Prostate gland (tissue), 2 donors: ENCODE measurements around the gene TEX55. TPM values are rescaled to one million over a fixed set of nuclear protein-coding genes. Genes with fewer than 3 reads are reported as not detected.

ENCODE experiments used
- DNase-seq: peaks from one replicate; pipeline ENCODE4 v3.0.0-alpha.2; 2019; ENCODE audit warnings: low spot score
- H3K27ac ChIP-seq, 2 donors: fragments of 200-600 bp; sonication (generic); 2 replicates each; pipeline ENCODE4 v1.5.1; 2017 to 2019
- H3K27me3 ChIP-seq: fragments of 200-600 bp; sonication (generic); replicated peaks from 2 replicates; pipeline ENCODE4 v1.5.1; 2019; ENCODE audit not compliant: insufficient read depth
- H3K36me3 ChIP-seq, 2 donors: fragments of 200-600 bp; sonication (generic); 1 replicate in 1 of 2; 2 replicates in 1 of 2; pipeline versions ENCODE4 v1.5.1 to v1.8.1; 2017 to 2019
- H3K4me1 ChIP-seq: fragments of 200-600 bp; sonication (generic); replicated peaks from 2 replicates; pipeline ENCODE4 v1.5.1; 2019
- H3K4me3 ChIP-seq, 2 donors: fragments of 200-600 bp; sonication (generic); 2 replicates each; pipeline ENCODE4 v1.5.1; 2017 to 2019
- H3K9me3 ChIP-seq: fragments of 200-600 bp; sonication (generic); 2 replicates; pipeline ENCODE4 v1.5.1; 2017
- CTCF ChIP-seq, 4 experiments: fragments of 200-600 bp in 2 of 4; fragments of 450-650 bp in 2 of 4; sonication (generic) in 2 of 4; IDR thresholded peaks; 1 replicate in 3 of 4; 2 replicates in 1 of 4; pipeline ENCODE4 v1.5.1; 2016 to 2019; ENCODE audit warnings: antibody characterized with exemption in 4 of 4, mild to moderate bottlenecking in 2 of 4, moderate library complexity in 2 of 4
- POLR2A ChIP-seq: fragments of 450-650 bp; IDR thresholded peaks from one replicate; pipeline ENCODE4 v1.6.1; 2016; ENCODE audit warnings: antibody characterized with exemption, mild to moderate bottlenecking
- POLR2AphosphoS5 ChIP-seq: sonication (generic); formaldehyde crosslinking; IDR thresholded peaks from one replicate; pipeline ENCODE4 v1.6.1; 2017; ENCODE audit warnings: antibody characterized with exemption
- WGBS: methylation state at CpG from one replicate; pipeline ENCODE4 v1.1.5; 2018; 5-methylcytosine and 5-hydroxymethylcytosine counted together
- intact Hi-C: fragments of 100-400 bp; cut with DNase I; formaldehyde crosslinking; loops from one replicate; pipeline ENCODE4 v1.14.2; 2022
- total RNA-seq, 2 donors: library from RNA; depleted of rRNA; stranded (reverse); fragments of >200 nt; gene quantifications; one replicate each; pipeline ENCODE4 v1.1.0, GENCODE V29; 2016

The TEX55 gene
- total RNA-seq, 2 donors from 2014 or later: 6.6 TPM; not detected in 1

DNA sequence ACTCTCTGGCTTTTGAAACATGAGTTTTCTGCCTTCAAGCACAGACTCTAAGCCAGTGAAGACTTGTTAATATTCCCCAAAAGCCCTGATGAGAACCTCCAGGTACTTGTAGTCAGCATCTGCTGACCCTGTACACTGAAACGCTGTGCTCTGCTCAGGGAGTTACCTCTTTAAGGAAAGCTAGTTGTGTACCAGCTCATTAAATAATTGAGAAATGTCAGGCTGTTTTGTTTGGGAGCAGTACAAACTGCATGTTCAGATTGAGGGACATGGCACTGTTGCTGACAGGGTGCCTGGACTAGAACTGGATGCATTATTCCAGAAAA is 49.1 kb downstream of the TEX55 start:
- TF ChIP-seq POLR2A (no peak), POLR2AphosphoS5 (no peak), CTCF (IDR thresholded peaks at IDR 0.05) (no peak)
- Histone ChIP-seq H3K27me3 (no peaks in the 10 kb centered on the region), H3K27ac (no peak overlapping the region)

DNA sequence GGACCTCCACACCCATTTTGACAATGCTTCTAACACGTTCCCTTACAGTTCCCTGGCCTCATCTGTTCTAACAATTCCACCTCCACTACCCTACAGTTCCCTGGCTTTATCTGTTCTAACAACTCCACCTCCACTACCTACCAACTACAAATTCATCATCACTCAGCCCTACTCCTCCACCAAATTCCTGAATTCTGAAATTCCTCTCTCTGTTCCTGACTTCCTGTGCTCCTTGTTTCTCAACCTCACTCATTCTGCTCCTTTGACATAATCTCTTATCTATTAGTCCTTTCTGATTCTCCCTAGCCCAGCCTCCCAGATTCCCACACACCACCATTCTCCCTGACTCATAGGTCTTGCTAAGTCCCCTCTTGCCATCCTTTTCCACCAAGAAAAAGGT is 49.9 kb downstream of the TEX55 start:
- 96% methylated on average over 1 of the region's 1 CpG for WGBS

More for the DNA sequence above, 49.1 kb downstream of the TEX55 start:
- no peaks in the 10 kb centered on the region for H3K36me3 ChIP-seq
- intact Hi-C loops: no loop called here
- H3K9me3 ChIP-seq: no peaks in the 10 kb centered on the region
- no peaks in the 10 kb centered on the region for H3K4me1 ChIP-seq
- no peak overlapping the region for H3K4me3 ChIP-seq
- 16% methylated on average over 1 of the region's 1 CpG for WGBS
- no peak for DNase-seq

More for the DNA sequence above, 49.9 kb downstream of the TEX55 start:
- H3K36me3 ChIP-seq: no peaks in the 10 kb centered on the region
- DNase-seq: no peak
- intact Hi-C loops: no loop called here
- H3K4me3 ChIP-seq: no peak overlapping the region
- no peaks in the 10 kb centered on the region for H3K27me3 ChIP-seq
- no peaks in the 10 kb centered on the region for H3K4me1 ChIP-seq
- TF ChIP-seq POLR2AphosphoS5 (no peak), CTCF (IDR thresholded peaks at IDR 0.05) (no peak)
- no peaks in the 10 kb centered on the region for H3K9me3 ChIP-seq
- no peak overlapping the region for H3K27ac ChIP-seq

Other genes with a start within 250 kb of the TEX55 start
- 10 to 100 TPM in 1 of 2 donors, under 1 TPM in 1; 0.46 to 30.9 TPM for gene IGSF11, start 111.3 kb upstream of the TEX55 start, total RNA-seq
- gene UPK1B, start 27.4 kb downstream of the TEX55 start, total RNA-seq: not detected
- gene B4GALT4, start 94.7 kb downstream of the TEX55 start, total RNA-seq: 10 to 100 TPM; 12.8 to 19.0 TPM
- gene ARHGAP31, start 148.2 kb downstream of the TEX55 start, total RNA-seq: 10 to 100 TPM in 1 of 2 donors, 1 to 10 TPM in 1; 6.5 to 10.7 TPM